NCI-H2227 treated with DMSO at 0.1 percent for 48 hours (cell line): ENCODE data around the gene MTRF1L.
"Not testable (repeated sequence)": the region's sequence is repeated elsewhere in the genome, so short reads cannot be mapped to it uniquely, and the experiment has no call there.

ENCODE experiments used
- DNase-seq: peaks from one replicate; lab custom pipeline; 2025; lab: John Stamatoyannopoulos, UW

MTRF1L gene

DNA sequence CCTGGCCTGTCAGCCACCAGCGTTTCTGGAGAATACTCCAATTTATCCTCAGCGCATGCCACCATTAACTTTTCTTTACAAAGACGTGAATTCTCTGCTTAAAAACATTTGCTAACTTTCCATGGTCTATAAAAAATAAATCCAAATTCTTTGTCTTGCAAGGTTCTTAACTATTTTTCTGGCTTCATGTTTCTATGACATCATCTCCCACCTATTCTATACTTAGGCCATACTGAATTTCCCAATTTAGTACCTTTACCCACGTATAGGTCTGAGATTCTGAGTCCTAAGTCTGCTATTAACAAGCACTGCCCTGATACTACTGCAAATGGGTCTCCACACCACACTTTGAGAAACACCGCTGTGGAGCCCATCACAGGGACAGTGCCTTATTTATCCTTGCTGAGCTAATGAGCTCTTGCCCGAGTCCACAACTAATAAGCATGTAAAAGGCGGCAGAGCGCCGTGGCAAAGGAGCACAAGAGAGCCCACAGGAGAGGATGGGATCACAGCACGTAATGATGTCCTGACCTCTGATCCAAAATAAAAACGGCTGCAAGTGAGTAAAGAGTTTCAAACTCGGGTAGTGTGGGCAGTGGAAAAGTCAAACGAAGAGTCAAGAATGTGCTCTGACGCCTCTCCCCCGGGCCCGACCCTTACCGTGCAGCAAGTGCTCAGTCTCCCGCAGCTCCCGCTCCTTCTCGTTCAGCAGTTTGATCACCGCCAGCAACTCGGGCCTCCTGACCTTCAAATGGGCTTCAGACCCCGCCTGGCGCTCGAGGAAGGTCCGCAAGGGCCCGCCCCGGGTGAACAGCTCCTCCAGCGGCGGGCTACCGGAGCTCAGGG, 519 bp downstream of the MTRF1L start:
- DNase-seq: peak; percentile 13

DNA sequence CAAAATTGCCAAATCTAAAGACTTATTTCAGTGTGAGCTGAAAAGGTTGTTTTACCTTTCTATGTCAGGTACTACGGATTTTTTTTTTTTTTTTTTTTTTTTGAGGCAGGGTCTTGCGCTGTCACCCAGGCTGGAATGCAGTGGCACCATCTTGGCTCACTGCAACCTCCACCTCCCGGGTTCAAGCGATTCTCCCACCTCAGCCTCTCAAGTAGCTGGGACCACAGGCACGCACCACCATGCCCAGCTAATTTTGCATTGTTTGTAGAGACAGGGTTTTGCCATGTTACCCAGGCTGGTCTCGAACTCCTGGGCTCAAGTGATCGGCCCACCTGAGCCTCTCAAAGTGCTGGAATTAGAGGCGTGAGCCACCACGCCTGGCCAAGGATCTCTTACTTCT, 1.7 kb downstream of the MTRF1L start:
- DNase-seq: not testable (repeated sequence)

DNA sequence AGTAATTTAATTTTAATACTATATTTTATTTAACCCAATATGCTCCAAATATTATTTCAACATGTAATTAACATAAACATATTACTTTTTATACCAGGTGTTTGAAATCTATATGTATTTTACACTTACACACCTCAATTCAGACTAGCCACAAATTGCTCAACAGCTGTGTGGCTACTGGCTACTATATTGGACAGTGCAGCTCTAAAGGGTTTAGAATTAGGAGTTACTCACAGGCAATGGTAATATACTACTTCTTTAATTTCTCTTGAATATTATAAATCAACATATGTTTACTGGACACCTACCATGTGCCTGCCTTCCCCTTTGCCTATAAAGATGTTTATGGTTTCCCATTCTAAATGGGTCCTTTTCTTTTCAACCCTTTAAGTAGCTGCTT, 2.3 kb downstream of the MTRF1L start:
- no peak for DNase-seq

GRCh38 chr6:152999538-152999937, 3.0 kb downstream of the MTRF1L start:
- DNase-seq: not testable (repeated sequence)

DNA sequence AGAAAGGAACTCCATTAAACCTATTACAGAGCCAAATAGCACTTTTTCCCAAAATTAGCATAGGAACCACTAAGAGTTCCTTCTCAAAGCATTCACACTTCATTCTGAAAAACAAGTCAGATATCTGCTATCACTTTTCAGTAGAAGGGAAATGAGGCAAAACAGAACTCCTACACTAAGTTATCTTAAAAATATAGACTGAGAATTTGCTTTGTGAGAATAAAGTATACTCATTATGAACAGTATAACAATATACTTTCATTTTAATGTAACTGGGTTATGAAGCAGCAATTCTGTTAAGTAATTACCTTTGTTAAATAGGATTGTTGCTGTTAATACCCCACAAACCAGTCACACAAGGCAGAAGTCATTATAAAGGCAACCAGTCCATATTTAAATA, 8.7 kb downstream of the MTRF1L start:
- no peak for DNase-seq

DNA sequence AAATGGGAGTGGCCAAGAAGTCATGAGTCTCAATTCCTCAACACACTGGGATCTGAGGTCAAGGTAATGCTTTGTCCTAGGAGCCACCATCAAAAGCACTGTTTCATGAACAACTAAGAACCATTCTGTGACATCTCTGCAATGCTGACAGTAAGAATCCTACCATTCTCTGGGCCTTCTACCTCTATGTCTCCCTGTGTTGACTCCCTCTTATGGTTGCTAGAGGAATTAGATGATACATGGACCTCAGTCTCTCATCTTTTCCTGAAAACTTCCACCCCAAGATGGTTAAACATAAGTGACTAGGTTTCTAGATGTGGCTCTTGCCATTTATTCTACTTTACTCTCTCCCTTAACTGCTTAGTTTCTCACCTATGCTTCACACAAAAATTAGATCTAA, 9.1 kb downstream of the MTRF1L start:
- no peak for DNase-seq

GRCh38 chr6:152986978-152987377, 15.5 kb downstream of the MTRF1L start:
- no peak for DNase-seq

DNA sequence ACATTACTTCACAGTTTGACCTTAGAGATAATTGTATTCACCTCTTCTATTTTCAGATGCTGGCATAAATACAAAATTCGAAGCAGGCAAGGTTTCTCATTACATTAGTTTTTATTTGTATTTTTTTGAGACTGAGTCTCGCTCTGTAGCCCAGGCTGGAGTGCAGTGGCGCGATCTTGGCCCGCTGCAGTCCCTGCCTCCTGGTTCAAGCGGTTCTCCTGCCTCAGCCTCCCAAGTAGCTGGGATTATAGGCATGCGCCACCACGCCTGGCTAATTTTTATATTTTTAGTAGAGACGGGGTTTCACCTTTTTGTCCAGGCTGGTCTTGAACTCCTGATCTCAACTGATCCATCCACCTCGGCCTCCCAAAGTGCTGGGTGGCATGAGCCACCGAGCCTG, 17.2 kb downstream of the MTRF1L start:
- DNase-seq: not testable (repeated sequence)

GRCh38 chr6:152984513-152984872, 18.0 kb downstream of the MTRF1L start:
- DNase-seq: no peak

DNA sequence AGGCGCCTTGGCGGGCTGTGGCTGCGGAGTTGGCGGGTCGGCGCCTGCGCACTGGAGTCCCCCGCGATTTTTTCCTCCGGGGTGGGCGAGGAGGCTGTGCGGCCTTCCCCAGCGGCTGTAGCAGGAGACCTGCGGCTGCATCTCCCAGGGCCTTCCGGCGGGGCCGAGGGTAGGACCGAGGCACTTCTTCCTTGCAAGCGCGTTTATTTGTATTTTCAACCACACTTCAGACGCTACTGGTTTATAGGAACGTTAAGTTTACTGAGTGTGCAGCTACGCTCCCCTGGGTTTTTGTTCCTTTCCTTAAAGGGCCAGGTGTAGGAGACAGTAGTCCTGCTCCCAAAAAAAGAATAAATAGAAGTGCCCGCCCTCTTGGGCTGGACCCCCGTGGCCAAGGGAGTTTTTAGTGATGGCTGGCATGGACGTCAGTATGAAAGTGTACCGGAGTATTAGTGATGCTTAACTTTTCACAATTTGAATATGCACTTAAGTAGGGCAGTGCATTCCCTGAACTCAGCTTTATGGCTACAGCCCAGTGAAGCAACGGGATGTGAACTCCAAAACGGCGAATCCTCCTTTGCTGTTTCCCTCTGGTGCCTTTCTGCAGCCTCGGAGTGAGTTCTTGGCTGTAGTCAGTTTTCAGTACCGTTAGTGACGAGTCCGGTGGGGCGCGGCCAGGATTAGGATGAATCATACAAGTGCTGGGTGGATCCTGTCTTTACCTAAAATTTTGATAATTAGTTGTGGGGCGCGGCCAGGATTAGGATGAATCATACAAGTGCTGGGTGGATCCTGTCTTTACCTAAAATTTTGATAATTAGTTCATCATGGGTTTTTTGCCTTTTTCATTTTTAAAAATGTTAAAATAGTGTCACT, 18.6 kb downstream of the MTRF1L start:
- DNase-seq: peak; percentile 36

DNA sequence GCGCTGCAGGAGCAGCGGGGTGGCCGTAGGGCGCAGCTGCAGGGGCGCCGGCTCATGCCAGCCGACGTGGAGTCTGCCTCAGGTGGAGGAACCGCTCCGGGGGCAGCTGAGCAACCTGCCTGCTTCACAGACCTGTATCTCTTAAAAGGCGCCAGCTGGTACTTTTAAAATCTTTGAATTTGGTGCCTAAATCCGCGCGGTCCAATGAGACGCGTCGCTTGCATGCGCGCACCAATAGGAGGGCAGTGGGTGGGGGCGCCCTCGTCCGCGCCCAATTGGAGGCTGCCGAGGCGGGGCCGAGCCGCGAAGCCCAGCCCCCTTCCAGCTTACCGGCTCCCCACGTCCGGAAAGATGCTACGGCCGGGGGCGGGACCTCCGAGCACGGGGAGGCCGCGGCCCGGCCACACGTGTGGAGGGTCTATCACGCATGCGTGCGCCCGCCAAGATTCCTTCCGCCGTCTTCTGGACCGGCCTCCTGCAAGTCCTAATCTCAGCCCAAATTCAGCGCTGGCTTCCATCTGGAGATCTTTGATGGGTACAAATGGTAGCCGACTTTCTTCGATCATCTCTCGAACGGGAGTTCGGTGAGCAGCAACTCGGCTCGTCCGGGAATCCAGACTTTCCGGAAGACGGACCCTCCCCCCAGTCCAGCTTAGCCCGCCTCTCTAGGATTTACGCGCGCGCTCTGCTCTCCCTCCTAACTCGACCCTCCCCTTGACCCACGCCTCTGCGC, 19.4 kb downstream of the MTRF1L start, which contains the start of gene FBXO5:
FBXO5 (minus strand) TSS at position 138 of the 733 bp plus-strand sequence; CDS start at position 56, 82 bp downstream.
- DNase-seq: peak; percentile 95

DNA sequence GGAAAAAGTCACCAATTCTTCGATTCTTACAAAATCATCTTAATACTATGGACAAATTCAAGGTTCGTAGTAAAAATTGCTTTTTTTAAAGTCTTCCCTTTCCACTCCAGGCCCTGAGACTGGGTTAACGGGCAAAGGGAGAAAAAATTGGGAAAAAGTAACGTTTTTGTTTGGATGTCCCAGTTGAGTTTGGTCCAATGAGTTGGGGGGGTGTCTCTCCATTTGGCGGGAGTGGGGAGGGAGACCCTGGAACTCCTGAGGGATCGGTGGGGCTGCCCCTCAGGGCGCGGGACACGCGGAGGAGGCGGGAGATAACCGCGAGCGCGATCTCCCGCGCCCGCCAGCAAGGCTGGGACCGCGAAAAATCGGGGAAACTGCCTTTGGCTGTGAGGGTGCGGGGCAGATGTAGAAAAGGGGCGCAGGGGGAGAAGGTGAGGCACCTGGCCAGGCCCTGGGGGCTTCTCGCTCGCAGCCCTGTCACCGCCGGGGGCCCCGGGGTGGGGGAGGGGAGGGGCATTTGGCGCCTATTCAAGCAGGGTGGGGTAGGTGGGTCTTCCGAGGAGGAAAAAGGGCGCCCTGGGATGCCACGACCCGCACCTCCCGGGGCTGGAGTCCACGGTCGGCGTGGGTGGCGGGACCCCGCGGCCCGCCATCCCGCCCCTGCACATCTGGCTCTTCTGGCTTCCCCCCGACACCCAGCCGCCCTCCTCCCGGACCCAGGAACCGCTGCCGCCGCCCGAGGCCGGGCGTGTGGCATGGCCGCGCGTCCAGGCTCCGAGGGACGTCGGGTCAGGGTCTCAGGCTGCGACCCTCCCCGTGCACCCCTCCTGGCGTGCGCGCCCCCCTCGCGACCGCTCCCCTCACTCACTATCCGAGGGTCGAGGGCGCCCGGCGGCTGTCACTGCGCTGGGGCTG, 20.3 kb downstream of the MTRF1L start:
- no peak for DNase-seq

DNA sequence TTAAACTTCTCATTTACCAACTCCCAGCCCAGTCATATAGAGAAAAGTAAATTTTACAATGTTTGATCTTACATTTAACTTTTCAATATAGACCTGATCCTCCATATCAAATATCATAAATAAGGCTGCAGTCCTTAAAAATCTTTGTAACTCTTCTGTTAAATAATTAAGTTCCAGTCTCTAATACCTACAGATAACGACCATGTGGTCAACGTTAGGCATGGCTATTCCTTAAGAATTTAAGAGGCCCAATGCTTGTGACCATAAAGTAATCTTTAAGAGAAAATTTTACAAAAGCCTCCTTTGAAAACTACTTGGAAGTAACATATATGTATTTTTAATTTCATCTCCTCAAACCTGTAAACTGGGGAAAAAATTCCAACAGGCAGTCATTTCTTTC, 21.3 kb downstream of the MTRF1L start:
- DNase-seq: no peak

DNA sequence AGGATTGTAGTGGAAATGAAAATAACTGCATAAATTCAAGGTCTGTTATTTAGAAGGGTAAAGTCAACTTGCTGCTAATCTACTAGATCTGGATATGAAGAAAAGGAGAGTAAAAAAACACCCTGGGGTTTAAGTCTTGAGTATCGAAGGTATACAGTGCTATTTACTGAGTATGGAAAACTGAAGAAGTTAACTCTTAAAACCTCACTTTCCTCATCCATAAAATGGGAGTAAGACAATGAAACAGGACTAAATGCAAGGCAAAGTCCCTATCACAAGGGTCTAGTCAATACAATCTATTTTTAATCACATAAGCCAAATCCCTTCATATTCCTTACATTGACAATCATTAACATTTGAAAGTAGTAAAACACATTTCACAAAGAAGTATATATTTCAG, 21.9 kb downstream of the MTRF1L start:
- no peak for DNase-seq

- no peak for DNase-seq
Measured at GRCh38 chr6:152979116-152979515, 23.4 kb downstream of the MTRF1L start.

- no peak for DNase-seq
Measured at GRCh38 chr6:152978058-152978457, 24.5 kb downstream of the MTRF1L start.

DNA sequence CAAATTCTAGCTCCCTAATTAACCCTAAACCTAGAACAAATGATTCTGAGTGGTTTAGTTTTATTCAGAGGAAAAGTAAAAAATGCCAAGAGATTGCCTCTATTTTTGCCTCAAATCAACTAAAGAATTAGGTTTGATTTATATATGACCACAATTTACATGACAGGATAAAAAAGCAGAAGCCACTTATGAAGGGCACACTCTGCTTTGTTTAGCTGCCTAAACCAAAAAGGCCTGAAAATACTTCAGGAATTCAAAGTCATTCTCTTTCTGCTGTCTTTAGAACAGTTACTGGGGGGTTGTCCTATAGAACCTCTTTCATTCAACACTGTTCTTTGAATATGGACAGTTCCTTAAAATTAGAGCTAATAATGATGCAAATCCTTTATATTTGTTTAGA, 25.0 kb downstream of the MTRF1L start:
- no peak for DNase-seq

GRCh38 chr6:152976749-152977148, 25.8 kb downstream of the MTRF1L start:
- no peak for DNase-seq

- DNase-seq: no peak
Measured at GRCh38 chr6:152975204-152975915, 27.1 kb downstream of the MTRF1L start.

DNA sequence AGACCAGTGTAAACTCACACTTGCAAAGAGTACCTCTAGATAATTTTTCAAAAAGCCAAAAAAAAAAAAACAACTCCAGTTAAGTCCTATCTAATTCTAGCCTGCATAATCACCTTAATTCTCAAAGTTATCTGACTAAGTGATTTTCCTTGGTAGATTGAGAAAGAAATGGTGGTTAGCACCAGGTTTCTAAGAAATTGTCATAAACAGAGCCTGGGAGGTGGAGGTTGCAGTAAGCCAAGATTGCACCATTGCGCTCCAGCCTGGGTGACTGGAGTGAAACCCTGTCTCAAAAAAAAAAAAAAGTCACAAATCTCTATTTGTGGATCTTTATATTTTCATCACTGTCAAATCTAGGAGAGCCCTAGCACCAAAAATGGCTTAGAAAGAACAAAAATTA, 28.6 kb downstream of the MTRF1L start:
- DNase-seq: no peak
